Suppressor macrophage treated with lipopolysaccharide for 4 hours (primary cell): ENCODE data around the gene NDUFS7.
"Not testable (repeated sequence)": the region's sequence is repeated elsewhere in the genome, so short reads cannot be mapped to it uniquely, and the experiment has no call there.

Experiments used
- DNase-seq: peaks from one replicate; pipeline ENCODE4 v3.0.0-alpha.2; 2020

NDUFS7 gene

DNA sequence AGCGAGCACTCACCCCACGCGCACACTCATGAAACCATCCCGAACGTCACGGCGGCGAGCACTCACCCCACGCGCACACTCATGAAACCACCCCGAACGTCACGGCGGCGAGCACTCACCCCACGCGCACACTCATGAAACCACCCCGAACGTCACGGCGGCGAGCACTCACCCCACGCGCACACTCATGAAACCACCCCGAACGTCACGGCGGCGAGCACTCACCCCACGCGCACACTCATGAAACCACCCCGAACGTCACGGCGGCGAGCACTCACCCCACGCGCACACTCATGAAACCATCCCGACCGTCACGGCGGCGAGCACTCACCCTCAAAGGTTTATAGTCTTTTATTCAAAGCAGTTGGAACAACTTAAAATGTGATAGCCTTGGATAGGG, 36.4 kb downstream of the NDUFS7 start:
- DNase-seq: not testable (repeated sequence)

DNA sequence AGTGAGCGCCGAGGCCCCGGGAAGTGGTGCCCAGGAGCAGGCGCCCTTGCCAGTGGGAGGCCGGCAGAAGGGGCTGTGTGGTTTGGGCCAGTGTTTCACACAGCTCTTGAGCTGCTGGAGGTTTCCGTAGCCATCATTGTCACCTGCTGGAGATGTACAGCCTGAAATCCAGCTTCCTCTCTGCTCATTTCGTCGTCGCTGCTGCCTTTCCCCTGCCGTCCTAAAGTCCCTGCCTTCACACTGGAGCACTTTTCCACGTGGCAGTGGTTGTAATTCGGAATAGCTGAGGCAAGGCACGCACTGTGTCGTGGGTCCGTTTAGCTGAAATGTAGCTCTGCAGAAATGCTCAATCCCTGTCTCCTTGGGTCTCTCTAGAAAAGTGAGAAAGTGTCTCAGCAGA, 36.9 kb downstream of the NDUFS7 start:
- DNase-seq: no peak

DNA sequence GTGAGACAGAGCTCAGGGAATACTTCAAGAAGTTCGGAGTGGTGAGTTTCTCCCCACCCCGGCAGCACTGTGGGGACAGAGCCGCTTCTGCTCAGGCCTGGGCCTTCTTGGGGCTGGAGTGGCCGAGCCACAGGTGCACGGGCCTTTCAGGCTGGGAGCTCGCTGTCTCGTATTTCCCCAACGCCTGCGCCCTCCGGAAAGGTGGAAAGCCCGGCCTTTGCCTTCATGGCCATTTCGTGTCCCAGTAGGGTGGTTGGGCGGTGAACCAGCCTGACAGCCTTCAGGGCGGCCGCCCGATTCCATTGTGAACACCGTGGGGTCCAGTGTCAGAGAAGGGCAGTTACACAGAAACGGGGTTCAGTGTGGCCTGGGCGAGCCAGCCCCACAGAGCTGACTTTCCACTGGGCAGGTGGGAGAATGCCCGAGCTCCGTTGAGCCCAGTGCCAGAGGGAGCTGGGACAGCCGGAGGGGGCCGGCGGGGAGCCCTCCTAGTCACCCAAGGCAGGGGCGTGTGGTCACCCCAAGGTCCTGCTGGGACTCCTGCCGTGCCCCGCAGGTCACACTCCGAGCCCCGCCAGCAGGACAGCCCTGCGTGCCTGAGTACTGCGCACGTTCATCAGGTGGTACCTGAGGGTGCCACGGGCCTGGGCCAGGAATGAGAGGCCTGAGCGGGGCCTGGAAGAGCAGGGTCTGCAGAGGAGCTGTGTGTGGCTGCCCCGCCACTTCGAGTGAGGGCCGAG, 37.7 kb downstream of the NDUFS7 start:
- no peak for DNase-seq

DNA sequence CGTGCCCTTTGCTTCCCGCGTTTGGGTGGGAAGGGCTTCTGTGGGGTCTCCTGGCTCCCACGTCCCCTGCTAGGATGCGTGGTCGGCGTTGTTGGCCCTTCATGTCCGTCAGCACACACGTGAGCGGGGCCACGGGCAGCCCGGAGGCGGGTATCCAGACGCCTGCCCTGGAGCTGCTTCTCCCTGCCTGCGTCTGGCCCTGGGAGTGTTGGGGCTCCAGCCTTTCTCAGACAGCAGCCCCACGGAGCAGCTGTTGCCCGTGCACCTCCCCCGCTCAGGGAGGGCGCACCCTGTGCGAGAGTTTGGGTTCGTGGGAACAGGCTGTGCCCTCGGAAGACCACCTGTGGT, 38.2 kb downstream of the NDUFS7 start:
- no peak for DNase-seq

DNA sequence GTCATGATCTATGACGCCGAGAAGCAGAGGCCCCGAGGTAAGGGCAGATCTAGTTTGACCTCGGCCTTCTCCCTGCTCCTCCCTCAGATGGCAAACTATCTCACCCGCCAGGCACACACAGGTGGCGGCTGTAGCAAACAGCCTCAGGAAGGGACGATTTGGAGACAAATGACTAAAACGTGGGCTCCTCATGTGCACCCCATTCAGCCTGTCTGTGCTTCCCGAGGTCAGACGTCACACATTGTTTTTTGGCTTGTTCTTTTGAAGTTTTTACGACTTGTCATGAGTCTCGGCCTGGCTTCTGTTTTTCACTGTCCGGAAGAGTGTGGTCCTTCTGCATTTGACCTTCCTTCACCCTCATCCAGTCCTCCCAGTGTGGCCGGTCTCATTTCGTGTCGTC, 38.7 kb downstream of the NDUFS7 start:
- no peak for DNase-seq

DNA sequence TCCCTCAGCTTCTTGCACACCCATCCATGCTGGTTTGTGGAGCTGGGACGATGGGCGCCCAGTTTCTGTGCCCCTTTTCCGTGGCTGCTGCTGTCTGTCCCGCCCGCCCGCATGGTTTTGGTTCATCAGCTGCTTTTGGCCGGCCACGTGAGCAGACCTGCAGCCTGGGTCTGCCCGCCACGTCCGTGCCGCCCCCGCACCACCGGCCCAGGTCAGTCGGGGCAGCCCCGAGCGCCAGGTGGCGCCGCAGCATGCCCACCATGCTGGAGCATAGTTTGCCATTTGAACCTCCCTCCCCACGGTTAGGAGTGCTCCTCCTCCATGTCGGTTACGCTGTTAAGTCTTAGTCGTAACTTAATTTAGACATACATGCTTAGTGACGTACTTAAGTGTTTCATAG, 39.2 kb downstream of the NDUFS7 start:
- DNase-seq: no peak

DNA sequence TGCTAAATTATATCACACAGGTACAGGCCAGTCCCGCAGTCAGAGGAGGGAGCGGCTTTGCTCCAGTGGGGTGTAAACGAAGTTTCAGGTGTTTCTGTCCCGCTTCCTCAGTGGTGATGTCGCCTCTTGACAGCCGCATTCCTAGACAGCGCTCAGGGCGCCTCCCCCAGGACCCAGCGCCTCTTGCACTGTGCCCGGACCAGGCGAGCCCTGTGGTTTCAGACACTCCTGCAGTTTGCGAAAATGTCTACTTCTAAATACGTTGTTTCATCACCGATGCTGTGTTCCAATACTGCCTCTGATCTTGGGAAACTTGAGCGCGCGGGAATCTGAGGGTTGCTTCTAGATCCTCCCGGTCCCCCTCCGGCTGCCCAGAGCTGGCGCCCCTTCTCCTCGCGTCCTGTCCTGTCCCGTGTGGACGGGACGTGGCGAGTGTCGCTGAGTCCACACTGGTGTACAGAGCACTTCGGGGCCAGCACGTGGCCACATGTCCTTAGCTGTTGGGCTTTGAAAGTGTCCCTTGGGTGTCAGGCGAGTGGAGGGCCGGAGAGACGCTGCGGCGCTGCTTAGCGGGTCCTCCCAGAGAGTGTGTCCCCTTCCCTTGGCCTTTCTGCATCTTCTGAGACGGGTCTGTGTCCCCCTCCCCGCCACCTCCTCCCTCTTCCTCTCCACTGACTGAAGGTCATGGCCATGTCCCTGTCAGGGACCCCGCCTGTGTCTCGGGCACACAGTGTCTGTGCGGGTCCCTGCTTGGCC, 39.9 kb downstream of the NDUFS7 start:
- DNase-seq: no peak

DNA sequence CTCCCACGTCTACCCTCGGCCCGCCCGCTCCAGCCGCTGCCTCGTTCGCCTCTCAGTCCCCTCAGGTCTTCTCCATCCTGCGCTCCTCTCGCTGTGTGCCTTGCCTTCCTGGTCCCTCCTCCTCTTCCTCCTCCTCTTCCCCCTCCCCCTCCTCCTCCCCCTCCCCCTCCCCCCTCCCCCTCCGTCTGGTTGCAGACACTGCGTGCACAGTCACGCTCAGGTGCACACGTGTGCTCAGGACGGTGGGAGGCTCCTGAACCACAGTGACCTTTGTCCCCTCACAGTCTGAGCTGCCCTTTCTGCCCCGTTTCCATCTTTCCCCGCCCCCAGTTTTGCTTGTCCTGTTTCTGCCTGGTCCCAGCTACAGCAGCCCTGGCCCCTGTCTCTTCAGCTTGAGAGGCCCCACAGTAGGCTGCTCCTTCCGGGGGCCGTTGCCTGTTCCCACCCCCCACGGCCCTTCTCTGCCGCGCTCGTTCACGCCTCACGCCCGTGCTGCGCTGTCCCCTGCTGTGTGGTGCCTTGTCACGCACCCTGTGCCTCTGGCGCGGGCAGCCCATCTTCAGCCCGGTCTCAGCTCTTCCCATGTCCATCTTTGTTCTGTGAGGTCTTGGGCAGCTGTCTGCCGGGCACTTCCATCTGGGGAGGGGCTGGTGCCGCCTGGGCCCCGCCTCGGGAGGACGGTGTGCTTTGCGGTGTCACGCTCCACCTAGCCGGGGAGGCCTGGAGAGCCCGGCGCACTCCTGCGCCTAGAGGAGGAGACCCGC, 40.7 kb downstream of the NDUFS7 start:
- DNase-seq: no peak

DNA sequence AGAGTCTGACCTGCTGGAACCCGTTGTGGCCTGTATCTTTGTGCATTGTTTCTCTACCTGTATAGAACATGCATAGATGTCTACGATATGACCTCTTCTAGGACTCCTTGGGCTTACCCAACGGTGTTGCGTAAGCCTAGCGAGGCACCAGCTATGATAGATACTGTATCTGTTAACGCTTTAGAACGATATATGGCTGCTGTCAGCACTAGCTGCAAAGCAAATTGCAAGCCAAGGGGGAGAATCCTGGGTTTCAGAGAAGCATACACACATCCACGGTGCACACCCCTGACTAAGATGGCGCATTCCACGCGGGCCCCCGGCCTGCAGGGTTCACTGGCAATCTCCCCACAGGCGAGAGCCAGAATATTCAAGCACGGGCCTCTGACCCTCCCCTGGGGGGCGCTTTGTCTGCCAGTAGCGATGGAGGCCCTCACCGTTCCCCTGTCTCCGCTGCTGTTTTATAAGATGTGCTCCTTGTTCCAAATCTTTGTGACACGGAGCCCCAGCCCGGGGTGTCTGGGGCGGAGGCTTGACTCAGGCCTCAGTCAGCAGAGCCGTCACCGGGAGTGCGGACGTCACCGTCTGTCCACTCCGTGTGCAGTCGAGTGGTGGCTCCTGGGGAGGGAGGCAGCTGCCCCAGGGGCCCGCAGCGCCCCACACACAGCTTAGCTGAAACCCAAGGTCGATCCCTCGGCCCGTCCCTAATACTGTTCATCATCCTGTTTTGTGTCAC, 41.6 kb downstream of the NDUFS7 start:
- DNase-seq: no peak

DNA sequence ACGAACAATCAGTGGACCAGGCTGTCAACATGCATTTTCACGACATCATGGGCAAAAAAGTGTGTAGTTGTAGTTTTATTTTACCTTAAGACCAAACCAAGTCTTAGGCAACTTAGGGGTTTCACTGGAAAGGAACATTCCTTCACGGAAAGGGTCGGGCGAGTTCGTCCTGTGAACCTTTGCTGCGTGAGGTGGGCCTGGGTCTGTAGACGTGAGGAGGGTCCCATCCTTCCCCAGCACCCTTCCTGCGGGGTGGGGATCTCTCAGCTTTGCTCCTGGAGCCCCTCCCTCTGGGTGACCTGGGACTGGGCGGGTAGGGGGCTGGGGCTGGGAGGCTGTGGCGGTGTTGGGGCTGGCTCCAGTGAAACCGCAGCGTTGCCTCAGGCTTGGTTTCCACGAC, 42.2 kb downstream of the NDUFS7 start:
- DNase-seq: no peak

DNA sequence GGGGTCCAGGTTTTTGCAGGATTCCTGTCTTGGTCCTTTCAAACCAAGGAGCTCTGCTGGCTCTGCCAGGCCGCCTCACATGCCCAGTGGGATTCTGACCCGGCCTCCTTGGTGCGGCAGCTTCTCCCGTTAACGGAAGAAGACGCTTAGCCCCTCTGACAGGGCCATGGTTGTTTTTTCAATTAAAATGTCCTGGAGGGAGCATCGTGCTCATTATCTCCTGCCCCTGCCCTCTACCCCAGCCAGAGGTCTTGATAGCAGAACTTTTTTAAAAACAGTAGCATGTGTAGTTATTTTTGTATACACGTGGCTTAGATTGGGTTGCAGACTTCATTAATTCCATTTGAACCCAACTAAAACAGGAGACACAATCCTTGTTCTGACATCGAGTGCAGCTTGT, 43.0 kb downstream of the NDUFS7 start:
- no peak for DNase-seq

DNA sequence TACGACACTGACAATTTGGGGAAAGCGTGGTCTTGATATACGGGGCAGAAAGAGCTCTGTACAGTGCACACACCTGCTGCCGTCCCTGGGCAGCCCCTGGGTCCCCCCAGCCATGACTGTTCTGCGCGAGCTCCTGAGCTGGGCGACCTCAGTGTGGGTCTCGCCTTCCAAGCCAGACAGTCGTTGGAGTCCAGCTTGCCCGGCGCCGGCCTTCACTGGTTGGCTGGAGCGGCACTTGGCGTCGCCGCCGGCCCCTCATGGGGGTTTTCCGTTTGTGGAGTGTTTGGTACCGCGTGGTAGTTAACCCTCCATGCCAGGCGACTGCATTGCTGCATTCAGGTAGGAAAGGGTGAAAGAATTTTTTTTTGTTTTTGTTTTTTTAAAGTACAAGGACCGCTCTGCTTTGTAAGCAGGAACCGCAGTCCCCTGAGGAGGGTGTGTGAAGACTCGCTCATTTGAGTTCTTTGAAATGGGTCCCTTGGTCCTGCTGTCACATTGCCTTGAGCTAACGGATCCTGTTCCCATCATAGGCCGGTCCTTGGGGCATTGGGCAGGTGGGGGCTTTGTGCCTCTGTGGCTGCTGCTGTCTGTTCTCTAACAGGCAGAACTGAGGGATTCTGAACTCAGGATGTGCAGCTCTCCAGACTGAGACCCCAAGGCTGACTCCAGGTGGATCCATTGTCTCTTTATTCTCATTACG, 43.7 kb downstream of the NDUFS7 start:
- DNase-seq: no peak

DNA sequence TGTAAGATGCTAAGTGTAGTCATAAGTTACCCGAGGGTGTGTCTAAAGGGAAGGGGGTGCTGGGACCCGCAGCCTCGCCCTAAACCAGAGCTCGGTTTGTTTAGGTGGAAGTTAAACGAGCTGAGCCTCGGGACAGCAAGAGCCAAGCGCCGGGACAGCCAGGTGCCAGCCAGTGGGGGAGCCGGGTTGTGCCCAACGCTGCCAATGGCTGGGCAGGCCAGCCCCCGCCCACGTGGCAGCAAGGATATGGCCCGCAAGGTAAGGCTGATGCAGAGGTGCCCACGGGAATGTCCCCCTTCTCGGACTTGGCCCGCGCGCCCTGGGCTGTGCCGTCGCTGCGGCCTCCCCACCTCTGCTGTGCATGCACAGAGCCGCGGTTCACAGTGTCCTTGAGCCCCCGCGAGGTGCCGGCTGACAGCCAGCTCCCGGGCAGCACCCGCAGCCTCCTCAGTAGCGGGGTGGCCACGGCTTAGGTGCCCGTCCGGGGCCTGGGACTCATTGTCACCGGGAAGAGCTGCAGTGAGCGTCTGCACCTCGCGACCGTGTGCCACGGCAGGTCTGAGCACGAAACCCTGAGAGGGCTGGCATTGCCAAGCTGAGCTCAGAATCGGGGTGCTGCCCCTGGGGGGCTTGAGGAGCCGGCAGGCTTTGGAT, 45.2 kb downstream of the NDUFS7 start:
- DNase-seq: no peak

DNA sequence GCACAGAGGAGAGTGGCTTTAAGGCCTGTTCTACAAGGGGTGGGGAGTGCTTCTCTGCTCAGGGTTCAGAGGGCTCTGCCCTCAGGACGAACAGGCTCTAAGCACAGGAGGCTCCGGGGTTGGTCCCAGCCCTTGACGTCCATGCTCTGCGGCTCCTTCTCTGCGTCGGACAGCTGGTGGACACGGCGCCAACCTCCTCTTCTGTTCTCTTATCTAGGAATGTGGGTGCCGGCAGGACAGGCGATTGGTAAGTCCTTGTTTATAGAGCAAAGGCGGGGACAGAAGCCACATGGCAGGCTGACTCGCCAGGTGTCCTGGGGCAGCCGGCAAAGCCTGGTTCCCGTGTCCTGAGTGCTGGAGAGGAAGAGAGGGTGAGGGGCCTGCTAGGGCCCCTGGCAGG, 46.0 kb downstream of the NDUFS7 start:
- no peak for DNase-seq

DNA sequence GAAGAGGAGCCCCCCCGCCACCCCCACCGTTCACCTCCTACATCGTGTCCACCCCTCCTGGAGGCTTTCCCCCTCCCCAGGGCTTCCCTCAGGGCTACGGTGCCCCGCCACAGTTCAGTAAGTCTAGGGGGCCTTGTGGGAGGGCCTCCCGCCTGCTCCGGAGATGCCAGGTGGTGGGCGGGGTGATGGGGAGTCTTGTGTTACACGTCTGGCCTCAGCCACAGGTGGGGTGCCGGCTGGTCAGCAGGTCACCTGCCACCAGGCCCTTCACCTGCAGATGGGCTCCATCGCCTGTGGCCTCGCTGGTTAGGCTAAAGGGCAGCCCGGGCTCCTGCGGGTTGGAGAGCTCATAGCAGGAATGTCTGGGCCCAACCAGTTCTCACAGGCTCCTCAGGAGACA, 46.5 kb downstream of the NDUFS7 start:
- no peak for DNase-seq

DNA sequence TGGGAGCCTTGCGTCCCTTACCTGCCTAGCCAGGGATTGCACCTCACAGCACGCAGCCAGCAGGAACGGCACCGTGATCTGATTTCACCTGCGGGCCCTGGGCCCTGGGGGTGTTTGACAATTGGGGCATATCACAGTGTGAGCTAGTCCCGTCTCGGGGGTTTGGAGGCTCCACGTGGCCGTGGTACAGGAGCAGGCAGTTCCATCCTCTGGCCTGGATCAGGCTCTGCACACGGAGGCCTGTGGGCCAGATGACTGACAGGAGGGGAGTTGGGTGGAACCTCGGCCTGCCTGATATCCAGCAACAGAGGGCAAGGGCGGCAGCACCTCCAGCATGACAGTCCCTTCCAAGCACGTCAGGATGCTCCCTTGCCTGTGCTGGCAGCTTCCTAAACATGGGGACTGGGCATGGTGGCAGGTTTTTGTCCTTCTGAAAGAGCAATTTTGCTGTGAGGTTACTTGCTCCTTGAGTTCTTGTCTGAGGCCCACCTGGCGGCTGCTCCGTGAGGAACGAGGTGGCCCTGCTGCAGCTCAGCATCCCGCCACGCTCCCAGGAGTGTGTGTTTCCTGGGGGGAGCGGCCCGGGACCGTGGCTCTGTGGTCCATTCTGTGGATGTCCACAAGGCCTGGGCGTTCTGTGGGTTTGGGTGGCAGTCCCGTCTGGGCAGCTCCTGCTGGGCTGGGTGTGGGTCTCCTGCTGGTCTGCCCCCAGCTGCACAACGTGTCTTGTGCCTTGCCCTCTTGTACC, 48.2 kb downstream of the NDUFS7 start:
- no peak for DNase-seq

DNA sequence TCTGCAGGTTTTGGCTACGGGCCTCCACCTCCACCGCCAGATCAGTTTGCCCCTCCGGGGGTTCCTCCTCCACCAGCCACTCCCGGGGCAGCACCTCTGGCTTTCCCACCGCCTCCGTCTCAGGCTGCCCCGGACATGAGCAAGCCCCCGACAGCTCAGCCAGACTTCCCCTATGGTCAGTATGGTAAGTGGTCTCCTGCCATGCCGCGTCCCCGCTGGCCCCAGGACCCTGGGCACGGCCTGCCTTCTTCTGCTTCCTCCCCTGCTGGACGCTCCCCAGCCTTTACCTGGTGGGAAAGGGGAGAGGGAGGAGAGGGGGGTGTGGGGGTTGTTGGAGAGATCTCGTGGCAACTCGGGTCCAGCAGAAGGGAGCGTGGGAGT, 48.8 kb downstream of the NDUFS7 start:
- DNase-seq: no peak

DNA sequence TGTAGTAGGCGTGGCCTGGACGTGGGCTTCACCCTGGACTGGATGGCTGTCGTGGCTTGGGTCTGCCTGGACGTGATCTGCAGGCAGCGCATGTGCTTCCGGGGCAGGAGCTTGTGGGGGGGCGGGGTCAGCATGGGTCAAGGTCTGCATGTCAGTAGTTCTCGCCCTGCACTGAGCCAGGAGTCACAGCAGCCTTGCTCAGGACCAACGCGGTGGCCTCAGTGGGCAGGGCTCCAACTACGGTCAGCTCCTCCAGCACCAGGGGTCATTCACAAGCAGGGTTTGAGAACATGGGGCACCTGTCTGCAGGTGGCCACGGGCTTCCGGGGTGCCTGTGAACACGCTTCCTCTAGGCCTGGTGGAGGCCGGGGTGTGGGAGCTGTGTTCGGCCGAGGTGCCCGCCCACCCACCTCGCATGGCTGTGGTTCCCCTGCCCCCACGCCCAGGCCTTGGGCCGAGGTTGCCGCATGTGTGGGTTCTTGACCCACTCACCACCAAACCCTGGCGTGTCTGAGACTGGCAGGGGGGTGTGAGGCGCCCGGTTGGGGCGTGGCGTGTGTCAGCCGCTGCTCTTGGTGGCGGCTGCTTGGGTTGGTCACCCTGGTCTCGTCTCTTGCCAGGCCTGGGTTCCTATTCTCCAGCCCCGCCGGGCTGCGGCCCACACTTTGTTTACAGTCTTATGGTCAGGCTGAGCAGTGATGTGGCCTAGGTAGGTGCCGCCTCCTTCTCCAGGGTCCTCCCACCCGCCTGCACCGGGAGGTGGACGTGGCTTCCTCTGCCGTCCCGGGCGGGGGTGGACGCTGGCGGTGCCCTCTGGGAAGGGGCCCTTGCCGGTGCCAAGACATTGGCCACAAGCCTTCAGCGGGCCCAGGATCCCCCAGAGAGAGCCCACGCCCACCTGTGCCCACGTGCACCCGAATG, 49.7 kb downstream of the NDUFS7 start:
- DNase-seq: no peak

DNA sequence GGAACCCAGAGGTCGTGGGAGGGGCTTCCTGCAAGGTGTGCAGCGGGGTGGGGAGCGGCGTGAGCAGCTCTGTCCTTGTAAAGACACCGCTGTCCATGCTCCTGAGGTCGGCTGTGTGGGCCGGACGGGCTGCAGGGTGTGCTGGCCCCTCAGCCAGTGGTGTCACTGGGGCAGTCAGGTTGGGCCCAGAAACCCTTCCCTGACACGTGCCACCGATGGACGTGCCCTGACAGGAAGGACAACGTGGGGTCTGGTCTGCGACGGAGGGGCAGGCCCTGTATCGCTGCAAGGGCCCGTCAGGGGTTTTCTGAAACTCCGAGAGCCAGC, 50.3 kb downstream of the NDUFS7 start:
- no peak for DNase-seq

DNA sequence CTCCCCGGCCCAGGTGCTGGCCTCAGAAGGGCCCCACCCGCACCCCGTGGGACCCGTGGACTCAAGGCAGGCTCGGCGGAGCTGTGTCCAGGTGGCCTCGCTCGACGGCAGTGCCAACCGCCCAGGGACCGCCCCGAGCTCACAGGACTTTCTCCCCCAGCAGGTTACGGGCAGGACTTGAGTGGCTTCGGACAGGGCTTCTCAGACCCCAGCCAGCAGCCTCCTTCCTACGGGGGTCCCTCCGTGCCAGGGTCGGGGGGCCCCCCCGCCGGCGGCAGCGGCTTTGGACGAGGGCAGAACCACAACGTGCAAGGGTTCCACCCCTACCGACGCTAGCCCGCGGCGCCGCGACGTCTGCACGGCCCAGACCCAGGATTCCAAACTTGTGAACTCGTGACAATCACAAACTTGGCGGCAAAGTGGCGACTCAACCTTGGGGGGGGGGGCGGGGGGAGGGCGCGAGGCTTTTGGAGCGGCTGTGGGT, 50.9 kb downstream of the NDUFS7 start:
- DNase-seq: no peak
